Measurements from ENCODE around the gene GPR12. TPM values are rescaled to one million over a fixed set of nuclear protein-coding genes. Genes with fewer than 3 reads are reported as not detected.

Gene GPR12
- total and polyA plus RNA-seq, 10 of the 15 experiments (the other 5 are each of a cell fraction or from before 2014, with no cell fraction given) = not detected

GRCh38 chr13:26710166-26710565 lies 50.4 kb downstream of the GPR12 start:
- no peak for FAIRE-seq
- Histone ChIP-seq H3K79me2 (ENCODE audit: control insufficient read depth, insufficient read depth, low read length) (no peaks in the 10 kb centered on the region), H3K4me1 (ENCODE audit: control insufficient read depth, insufficient read depth, low read length) (no peaks in the 10 kb centered on the region), H3K9ac (ENCODE audit: control insufficient read depth, insufficient read depth, low read length) (no peak overlapping the region), H4K20me1 (ENCODE audit: control insufficient read depth, insufficient read depth) (no peaks in the 10 kb centered on the region), H3K4me2 (ENCODE audit: control insufficient read depth, insufficient read depth) (no peak overlapping the region), H3K27me3 (replicated peaks in 1 of 2; ENCODE audit: control insufficient read depth in 2 of 2, insufficient read depth in 2 of 2, low read length in 1 of 2) (no peaks in the 10 kb centered on the region), H3K4me3 (no peak overlapping the region), H3K9me3 (replicated peaks; ENCODE audit: control insufficient read depth, insufficient read depth, low read length) (no peaks in the 10 kb centered on the region), H3K36me3 (ENCODE audit: control insufficient read depth in 2 of 2, insufficient read depth in 2 of 2, low read length in 1 of 2) (no peaks in the 10 kb centered on the region), H2AFZ (ENCODE audit: control insufficient read depth, low read depth, low read length) (no peak overlapping the region), H3K27ac (ENCODE audit: control insufficient read depth, insufficient read depth) (no peak overlapping the region)
- no TSS peak for BruUV-seq (replicated peaks)
- ChIA-PET RAD21 (ENCODE audit: unreplicated experiment) (no interaction called here), SMC1A (ENCODE audit: uncharacterized antibody, unreplicated experiment) (no interaction called here), CTCF (no interaction called here), POLR2A (no interaction called here)
- WGBS (ENCODE audit: insufficient coverage, insufficient replicate concordance, low lambda C conversion rate, missing lambda C conversion rate) = 51% methylated on average over 13 of the region's 13 CpGs
- no peak for DNase-seq (ENCODE audit: low read depth, low spot score)
- no peak for ATAC-seq
- in situ Hi-C loops (cut with MboI) = no loop called here
- intact Hi-C loops (cut with micrococcal nuclease; ENCODE audit: unreplicated experiment) = no loop called here
- TF ChIP-seq MEF2A (IDR thresholded peaks at IDR 0.05; ENCODE audit: insufficient read depth, low read depth, low read length) (no peak), NFIC (IDR thresholded peaks at IDR 0.05; ENCODE audit: low read depth, low read length) (no peak), EP300 (IDR thresholded peaks at IDR 0.05; ENCODE audit: borderline replicate concordance in 1 of 2, control insufficient read depth in 1 of 2, low read depth in 2 of 2, low read length in 2 of 2) (no peak), IKZF2 (IDR thresholded peaks at IDR 0.05) (no peak), MXI1 (IDR thresholded peaks at IDR 0.05; ENCODE audit: low read depth, low read length) (no peak), NR2C2 (IDR thresholded peaks at IDR 0.05; ENCODE audit: borderline replicate concordance, control insufficient read depth, insufficient read length, low read depth) (no peak), SMAD1 (IDR thresholded peaks at IDR 0.05; ENCODE audit: low read depth, partially characterized antibody) (no peak), IRF4 (IDR thresholded peaks at IDR 0.05; ENCODE audit: low read depth, low read length) (no peak), E4F1 (IDR thresholded peaks at IDR 0.05; ENCODE audit: borderline replicate concordance, partially characterized antibody) (no peak), ZNF384 (IDR thresholded peaks at IDR 0.05; ENCODE audit: borderline replicate concordance, low read depth, low read length) (no peak), USF1 (IDR thresholded peaks at IDR 0.05; ENCODE audit: borderline replicate concordance, extremely low read length, insufficient read depth, low read depth, low read length) (no peak), GABPA (IDR thresholded peaks at IDR 0.05; ENCODE audit: low read depth) (no peak), RFX5 (IDR thresholded peaks at IDR 0.05; ENCODE audit: low read depth, low read length) (no peak), SIX5 (IDR thresholded peaks at IDR 0.05; ENCODE audit: low read depth, low read length, severe bottlenecking) (no peak)
- TF ChIP-seq, protein P1, sequence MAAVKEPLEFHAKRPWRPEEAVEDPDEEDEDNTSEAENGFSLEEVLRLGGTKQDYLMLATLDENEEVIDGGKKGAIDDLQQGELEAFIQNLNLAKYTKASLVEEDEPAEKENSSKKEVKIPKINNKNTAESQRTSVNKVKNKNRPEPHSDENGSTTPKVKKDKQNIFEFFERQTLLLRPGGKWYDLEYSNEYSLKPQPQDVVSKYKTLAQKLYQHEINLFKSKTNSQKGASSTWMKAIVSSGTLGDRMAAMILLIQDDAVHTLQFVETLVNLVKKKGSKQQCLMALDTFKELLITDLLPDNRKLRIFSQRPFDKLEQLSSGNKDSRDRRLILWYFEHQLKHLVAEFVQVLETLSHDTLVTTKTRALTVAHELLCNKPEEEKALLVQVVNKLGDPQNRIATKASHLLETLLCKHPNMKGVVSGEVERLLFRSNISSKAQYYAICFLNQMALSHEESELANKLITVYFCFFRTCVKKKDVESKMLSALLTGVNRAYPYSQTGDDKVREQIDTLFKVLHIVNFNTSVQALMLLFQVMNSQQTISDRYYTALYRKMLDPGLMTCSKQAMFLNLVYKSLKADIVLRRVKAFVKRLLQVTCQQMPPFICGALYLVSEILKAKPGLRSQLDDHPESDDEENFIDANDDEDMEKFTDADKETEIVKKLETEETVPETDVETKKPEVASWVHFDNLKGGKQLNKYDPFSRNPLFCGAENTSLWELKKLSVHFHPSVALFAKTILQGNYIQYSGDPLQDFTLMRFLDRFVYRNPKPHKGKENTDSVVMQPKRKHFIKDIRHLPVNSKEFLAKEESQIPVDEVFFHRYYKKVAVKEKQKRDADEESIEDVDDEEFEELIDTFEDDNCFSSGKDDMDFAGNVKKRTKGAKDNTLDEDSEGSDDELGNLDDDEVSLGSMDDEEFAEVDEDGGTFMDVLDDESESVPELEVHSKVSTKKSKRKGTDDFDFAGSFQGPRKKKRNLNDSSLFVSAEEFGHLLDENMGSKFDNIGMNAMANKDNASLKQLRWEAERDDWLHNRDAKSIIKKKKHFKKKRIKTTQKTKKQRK (IDR thresholded peaks at IDR 0.05; ENCODE audit: low read depth, low read length) = no peak

Measured in GM12878 (cell line).